ENCODE measurements around the gene SLC9C2. TPM values are rescaled to one million over a fixed set of nuclear protein-coding genes. Genes with fewer than 3 reads are reported as not detected.

Gene SLC9C2
- total and polyA plus RNA-seq, 2 donors (not counting 1 experiment from before 2014, with no cell fraction given), result not detected

DNA sequence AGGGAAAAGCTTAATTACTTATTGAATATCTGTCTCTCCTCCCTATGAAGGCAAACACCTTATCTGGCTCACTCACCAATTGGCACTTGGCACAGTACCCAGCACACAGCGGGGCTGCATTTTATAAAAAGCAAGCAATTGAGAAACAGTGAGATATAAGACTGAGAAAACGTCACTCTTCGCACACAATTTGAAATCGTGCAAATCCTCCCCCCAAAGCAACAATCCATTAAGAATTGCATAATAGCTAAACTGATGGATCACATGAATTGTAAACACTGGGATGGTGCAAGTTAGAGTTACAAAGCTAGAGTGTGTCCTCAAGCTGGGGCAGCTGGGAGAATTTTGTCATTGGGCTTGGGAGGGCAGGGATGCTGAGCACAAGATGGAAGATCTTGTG lies 98.6 kb downstream of the SLC9C2 start:
- peak in 1 of 2 donors; percentile 43 for DNase-seq (ENCODE audit: low read depth in 2 of 2)
- H3K9ac ChIP-seq (ENCODE audit: insufficient read depth, low read length), result no peak overlapping the region
- H4K20me1 ChIP-seq (ENCODE audit: control insufficient read depth, extremely low read depth, insufficient read depth, low read length), result no peaks in the 10 kb centered on the region

DNA sequence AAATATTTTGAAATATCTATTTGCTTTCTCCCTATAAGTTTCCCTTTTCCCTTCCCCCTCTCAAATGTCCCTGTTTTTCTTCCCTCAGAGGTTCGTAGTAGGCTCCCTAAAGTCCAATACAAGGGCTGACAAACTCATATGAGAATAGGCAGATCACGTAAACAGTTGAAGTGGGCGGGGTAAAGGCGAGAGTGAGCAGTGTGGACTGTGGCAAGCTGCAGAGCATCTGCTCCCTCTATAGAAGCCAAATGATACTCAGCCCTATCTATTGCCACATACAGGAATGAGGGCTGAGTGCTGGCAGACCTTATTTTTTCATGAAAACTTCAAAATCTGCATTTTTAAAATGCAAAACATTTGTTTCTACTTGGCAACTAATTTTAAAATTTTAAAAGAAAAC lies 99.5 kb downstream of the SLC9C2 start:
- H3K79me2 ChIP-seq (ENCODE audit: control insufficient read depth, insufficient read depth, low read length), result no peaks in the 10 kb centered on the region
- H3K4me1 ChIP-seq (ENCODE audit: control insufficient read depth, extremely low read depth, insufficient read depth, low read length), result peaks cover 7% of the 10 kb centered on the region
- H3K27ac ChIP-seq (ENCODE audit: insufficient read depth, low read length), result no peak overlapping the region
- peak in 1 of 2 donors; percentile 72 for DNase-seq (ENCODE audit: low read depth in 2 of 2)
- H3K9ac ChIP-seq (ENCODE audit: insufficient read depth, low read length), result no peak overlapping the region
- H3K36me3 ChIP-seq (ENCODE audit: control insufficient read depth, insufficient read depth, low read length), result no peaks in the 10 kb centered on the region
- H2AFZ ChIP-seq (ENCODE audit: low read length), result no peak overlapping the region
- H3K9me3 ChIP-seq (ENCODE audit: control insufficient read depth, insufficient read depth, low read depth, low read length), result no peaks in the 10 kb centered on the region
- no peaks in the 10 kb centered on the region for H3K27me3 ChIP-seq (ENCODE audit: control insufficient read depth, insufficient read depth, low read length)
- no peaks in the 10 kb centered on the region for H4K20me1 ChIP-seq (ENCODE audit: control insufficient read depth, extremely low read depth, insufficient read depth, low read length)
- no peak for TF ChIP-seq EZH2 (IDR thresholded peaks at IDR 0.05; ENCODE audit: low read length, missing control alignments)
- TF ChIP-seq, protein P1, sequence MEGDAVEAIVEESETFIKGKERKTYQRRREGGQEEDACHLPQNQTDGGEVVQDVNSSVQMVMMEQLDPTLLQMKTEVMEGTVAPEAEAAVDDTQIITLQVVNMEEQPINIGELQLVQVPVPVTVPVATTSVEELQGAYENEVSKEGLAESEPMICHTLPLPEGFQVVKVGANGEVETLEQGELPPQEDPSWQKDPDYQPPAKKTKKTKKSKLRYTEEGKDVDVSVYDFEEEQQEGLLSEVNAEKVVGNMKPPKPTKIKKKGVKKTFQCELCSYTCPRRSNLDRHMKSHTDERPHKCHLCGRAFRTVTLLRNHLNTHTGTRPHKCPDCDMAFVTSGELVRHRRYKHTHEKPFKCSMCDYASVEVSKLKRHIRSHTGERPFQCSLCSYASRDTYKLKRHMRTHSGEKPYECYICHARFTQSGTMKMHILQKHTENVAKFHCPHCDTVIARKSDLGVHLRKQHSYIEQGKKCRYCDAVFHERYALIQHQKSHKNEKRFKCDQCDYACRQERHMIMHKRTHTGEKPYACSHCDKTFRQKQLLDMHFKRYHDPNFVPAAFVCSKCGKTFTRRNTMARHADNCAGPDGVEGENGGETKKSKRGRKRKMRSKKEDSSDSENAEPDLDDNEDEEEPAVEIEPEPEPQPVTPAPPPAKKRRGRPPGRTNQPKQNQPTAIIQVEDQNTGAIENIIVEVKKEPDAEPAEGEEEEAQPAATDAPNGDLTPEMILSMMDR (conservative IDR thresholded peaks at IDR 0.05 in 1 of 2, IDR thresholded peaks at IDR 0.05 in 1 of 2; ENCODE audit: low read depth in 1 of 2, low read length in 2 of 2), result no peak
- H3K4me3 ChIP-seq (replicated peaks in 1 of 4; ENCODE audit: control extremely low read depth in 1 of 4, insufficient read depth in 1 of 4, low read depth in 3 of 4, low read length in 4 of 4), result no peak overlapping the region
- no peak overlapping the region for H3K4me2 ChIP-seq (ENCODE audit: extremely low read depth, insufficient read depth, low read length)

More for the DNA sequence above, 98.6 kb downstream of the SLC9C2 start:
- H2AFZ ChIP-seq (ENCODE audit: low read length), result no peak overlapping the region
- no peaks in the 10 kb centered on the region for H3K79me2 ChIP-seq (ENCODE audit: control insufficient read depth, insufficient read depth, low read length)
- no peak overlapping the region for H3K27ac ChIP-seq (ENCODE audit: insufficient read depth, low read length)
- H3K36me3 ChIP-seq (ENCODE audit: control insufficient read depth, insufficient read depth, low read length), result no peaks in the 10 kb centered on the region
- no peak overlapping the region for H3K4me3 ChIP-seq (replicated peaks in 1 of 4; ENCODE audit: control extremely low read depth in 1 of 4, insufficient read depth in 1 of 4, low read depth in 3 of 4, low read length in 4 of 4)
- TF ChIP-seq, protein P1 (conservative IDR thresholded peaks at IDR 0.05 in 1 of 2, IDR thresholded peaks at IDR 0.05 in 1 of 2; ENCODE audit: low read depth in 1 of 2, low read length in 2 of 2), result no peak
- TF ChIP-seq EZH2 (IDR thresholded peaks at IDR 0.05; ENCODE audit: low read length, missing control alignments), result no peak
- H3K4me1 ChIP-seq (ENCODE audit: control insufficient read depth, extremely low read depth, insufficient read depth, low read length), result peaks cover 7% of the 10 kb centered on the region
- no peak overlapping the region for H3K4me2 ChIP-seq (ENCODE audit: extremely low read depth, insufficient read depth, low read length)
- H3K9me3 ChIP-seq (ENCODE audit: control insufficient read depth, insufficient read depth, low read depth, low read length), result no peaks in the 10 kb centered on the region
- H3K27me3 ChIP-seq (ENCODE audit: control insufficient read depth, insufficient read depth, low read length), result no peaks in the 10 kb centered on the region

DNA sequence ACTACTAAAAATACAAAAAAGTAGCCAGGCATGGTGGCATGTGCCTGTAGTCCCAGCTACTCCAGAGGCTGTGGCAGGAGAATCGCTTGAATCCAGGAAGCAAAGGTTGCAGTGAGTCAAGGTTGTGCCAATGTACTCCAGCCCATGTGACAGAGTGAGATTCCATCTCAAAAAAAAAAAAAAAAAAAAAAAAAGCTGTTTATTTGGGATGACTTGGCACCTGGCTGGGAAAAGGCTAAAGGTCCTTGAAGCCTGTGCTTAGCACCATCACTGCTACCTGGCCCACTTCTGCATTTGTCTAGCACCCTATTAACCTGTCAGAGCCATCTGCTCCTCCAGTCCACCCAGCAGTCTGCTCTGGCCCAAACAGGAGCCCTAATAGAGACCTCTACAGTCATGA lies 100.8 kb downstream of the SLC9C2 start:
- no peak overlapping the region for H3K4me2 ChIP-seq (ENCODE audit: extremely low read depth, insufficient read depth, low read length)
- H2AFZ ChIP-seq (ENCODE audit: low read length), result no peak overlapping the region
- H3K27ac ChIP-seq (ENCODE audit: insufficient read depth, low read length), result no peak overlapping the region
- H3K9ac ChIP-seq (ENCODE audit: insufficient read depth, low read length), result no peak overlapping the region
- no peaks in the 10 kb centered on the region for H3K27me3 ChIP-seq (ENCODE audit: control insufficient read depth, insufficient read depth, low read length)
- no peaks in the 10 kb centered on the region for H3K9me3 ChIP-seq (ENCODE audit: control insufficient read depth, insufficient read depth, low read depth, low read length)
- DNase-seq (ENCODE audit: low read depth in 2 of 2), result no peak
- no peak overlapping the region for H3K4me3 ChIP-seq (replicated peaks in 1 of 4; ENCODE audit: control extremely low read depth in 1 of 4, insufficient read depth in 1 of 4, low read depth in 3 of 4, low read length in 4 of 4)
- no peaks in the 10 kb centered on the region for H3K4me1 ChIP-seq (ENCODE audit: control insufficient read depth, extremely low read depth, insufficient read depth, low read length)
- TF ChIP-seq, protein P1 (conservative IDR thresholded peaks at IDR 0.05 in 1 of 2, IDR thresholded peaks at IDR 0.05 in 1 of 2; ENCODE audit: low read depth in 1 of 2, low read length in 2 of 2), result no peak
- no peak for TF ChIP-seq EZH2 (IDR thresholded peaks at IDR 0.05; ENCODE audit: low read length, missing control alignments)
- no peaks in the 10 kb centered on the region for H3K79me2 ChIP-seq (ENCODE audit: control insufficient read depth, insufficient read depth, low read length)
- no peaks in the 10 kb centered on the region for H3K36me3 ChIP-seq (ENCODE audit: control insufficient read depth, insufficient read depth, low read length)
- H4K20me1 ChIP-seq (ENCODE audit: control insufficient read depth, extremely low read depth, insufficient read depth, low read length), result no peaks in the 10 kb centered on the region
